ENCODE results near the gene C11orf52.
A peak's percentile ranks its signal among the peaks of the same experiment; 100 is the strongest.
"Not testable (repeated sequence)": the region's sequence is repeated elsewhere in the genome, so short reads cannot be mapped to it uniquely, and the experiment has no call there.

C11orf52 gene

GRCh38 chr11:111913031-111913861 lies 5.5 kb upstream of the C11orf52 start:
- DNase-seq = no peak

GRCh38 chr11:111913997-111914396 lies 4.7 kb upstream of the C11orf52 start:
- no peak for DNase-seq

- no peak for DNase-seq
Measured at GRCh38 chr11:111916768-111917167, 1.9 kb upstream of the C11orf52 start.

- no peak for DNase-seq
Measured at GRCh38 chr11:111917312-111917711, 1.4 kb upstream of the C11orf52 start.

- no peak for DNase-seq
Measured at GRCh38 chr11:111917788-111918187, 925 bp upstream of the C11orf52 start.

- DNase-seq = no peak
Measured at GRCh38 chr11:111920908-111921307, 2.2 kb downstream of the C11orf52 start.

GRCh38 chr11:111921541-111922230 lies 3.0 kb downstream of the C11orf52 start:
- no peak for DNase-seq

GRCh38 chr11:111922803-111923202 lies 4.1 kb downstream of the C11orf52 start:
- DNase-seq = no peak

GRCh38 chr11:111923351-111923788 lies 4.7 kb downstream of the C11orf52 start:
- DNase-seq = no peak

GRCh38 chr11:111923951-111924350 lies 5.2 kb downstream of the C11orf52 start:
- DNase-seq = no peak

GRCh38 chr11:111925953-111926352 lies 7.2 kb downstream of the C11orf52 start:
- DNase-seq = no peak

GRCh38 chr11:111926505-111927391 lies 8.0 kb downstream of the C11orf52 start:
- DNase-seq = peak; percentile 99

- no peak for DNase-seq
Measured at GRCh38 chr11:111930472-111930871, 11.8 kb downstream of the C11orf52 start.

- DNase-seq = no peak
Measured at GRCh38 chr11:111932611-111932950, 13.9 kb downstream of the C11orf52 start.

GRCh38 chr11:111933176-111933575 lies 14.5 kb downstream of the C11orf52 start:
- DNase-seq = not testable (repeated sequence)

GRCh38 chr11:111933872-111934271 lies 15.2 kb downstream of the C11orf52 start:
- no peak for DNase-seq

- DNase-seq = no peak
Measured at GRCh38 chr11:111934306-111934705, 15.6 kb downstream of the C11orf52 start.

- DNase-seq = no peak
Measured at GRCh38 chr11:111935317-111936039, 16.8 kb downstream of the C11orf52 start.

GRCh38 chr11:111936040-111936540 lies 17.4 kb downstream of the C11orf52 start:
- DNase-seq = no peak

GRCh38 chr11:111937461-111937769 lies 18.7 kb downstream of the C11orf52 start:
- DNase-seq = no peak

- no peak for DNase-seq
Measured at GRCh38 chr11:111937844-111938243, 19.1 kb downstream of the C11orf52 start.

GRCh38 chr11:111938687-111939160 lies 20.0 kb downstream of the C11orf52 start:
- DNase-seq = no peak
